ENCODE data around the gene OR1D5. TPM values are rescaled to one million over a fixed set of nuclear protein-coding genes. Genes with fewer than 3 reads are reported as not detected.
"Not testable (repeated sequence)": the region's sequence is repeated elsewhere in the genome, so short reads cannot be mapped to it uniquely, and the experiment has no call there.

Gene OR1D5
- total RNA-seq = not detected
- polyA plus RNA-seq (ENCODE audit: insufficient read length in 2 of 2) = not detected
- long read RNA-seq, donor 1 = 0 reads
- long read RNA-seq, donor 2 = 0 reads
- long read RNA-seq, donor 3 = 0 reads
- long read RNA-seq, donor 4 = 0 reads

- no CpG with 5 or more reads among the region's 2 CpGs for WGBS (ENCODE audit: insufficient coverage)
- H3K4me3 ChIP-seq (ENCODE audit: low read depth, low read length); H3K27ac ChIP-seq (ENCODE audit: low read depth, low read length); H3K36me3 ChIP-seq (ENCODE audit: control insufficient read depth, insufficient read depth, low read length); H3K27me3 ChIP-seq (ENCODE audit: control insufficient read depth, insufficient read depth, low read length); H3K9me3 ChIP-seq (ENCODE audit: control insufficient read depth, insufficient read depth, low read length); H3K4me1 ChIP-seq (ENCODE audit: control insufficient read depth, insufficient read depth, low read length); DNase-seq (ENCODE audit: low read depth in 4 of 6, low spot score in 6 of 6): not testable (repeated sequence)
Observed at GRCh38 chr17:3063507-3063906, at the start of gene OR1D5. TSS of gene OR1D5 (minus strand) at chr17:3063607. CDS start at chr17:3063607, 0 bp downstream.

GRCh38 chr17:3104322-3104721 lies 40.9 kb upstream of the OR1D5 start, which contains the start of gene OR1D2:
TSS of gene OR1D2 (minus strand) at chr17:3104422. CDS start at chr17:3092996, 11,426 bp downstream.
- WGBS (ENCODE audit: insufficient coverage) = 30% methylated on average over 1 of the region's 3 CpGs
- DNase-seq (ENCODE audit: low read depth in 4 of 6, low spot score in 6 of 6) = no peak
- Histone ChIP-seq H3K27me3 (ENCODE audit: control insufficient read depth, insufficient read depth, low read length) (no peaks in the 10 kb centered on the region), H3K36me3 (ENCODE audit: control insufficient read depth, insufficient read depth, low read length) (no peaks in the 10 kb centered on the region), H3K27ac (ENCODE audit: low read depth, low read length) (no peak within 1 kb of the TSS), H3K4me1 (ENCODE audit: control insufficient read depth, insufficient read depth, low read length) (no peaks in the 10 kb centered on the region), H3K9me3 (ENCODE audit: control insufficient read depth, insufficient read depth, low read length) (no peaks in the 10 kb centered on the region), H3K4me3 (ENCODE audit: low read depth, low read length) (no peak within 1 kb of the TSS)

GRCh38 chr17:3073850-3074249 lies 10.4 kb upstream of the OR1D5 start:
- not testable (repeated sequence) for H3K27me3 ChIP-seq (ENCODE audit: control insufficient read depth, insufficient read depth, low read length)

GRCh38 chr17:3065192-3065591 lies 1.8 kb upstream of the OR1D5 start:
- H3K4me1 ChIP-seq (ENCODE audit: control insufficient read depth, insufficient read depth, low read length); H3K4me3 ChIP-seq (ENCODE audit: low read depth, low read length); H3K27ac ChIP-seq (ENCODE audit: low read depth, low read length); H3K27me3 ChIP-seq (ENCODE audit: control insufficient read depth, insufficient read depth, low read length); H3K9me3 ChIP-seq (ENCODE audit: control insufficient read depth, insufficient read depth, low read length); H3K36me3 ChIP-seq (ENCODE audit: control insufficient read depth, insufficient read depth, low read length); DNase-seq (ENCODE audit: low read depth in 4 of 6, low spot score in 6 of 6): not testable (repeated sequence)
- WGBS (ENCODE audit: insufficient coverage) = no CpG with 5 or more reads among the region's 1 CpG

More at GRCh38 chr17:3073850-3074249, 10.4 kb upstream of the OR1D5 start:
- H3K27ac ChIP-seq (ENCODE audit: low read depth, low read length); H3K4me1 ChIP-seq (ENCODE audit: control insufficient read depth, insufficient read depth, low read length); H3K36me3 ChIP-seq (ENCODE audit: control insufficient read depth, insufficient read depth, low read length); H3K9me3 ChIP-seq (ENCODE audit: control insufficient read depth, insufficient read depth, low read length); DNase-seq (ENCODE audit: low read depth in 4 of 6, low spot score in 6 of 6); H3K4me3 ChIP-seq (ENCODE audit: low read depth, low read length): not testable (repeated sequence)
- WGBS (ENCODE audit: insufficient coverage) = no CpG with 5 or more reads among the region's 4 CpGs

GRCh38 chr17:3062824-3063377 lies 506 bp downstream of the OR1D5 start:
- 68% methylated on average over 2 of the region's 8 CpGs for WGBS (ENCODE audit: insufficient coverage)
- not testable (repeated sequence) for H3K27ac ChIP-seq (ENCODE audit: low read depth, low read length); DNase-seq (ENCODE audit: low read depth in 4 of 6, low spot score in 6 of 6); H3K9me3 ChIP-seq (ENCODE audit: control insufficient read depth, insufficient read depth, low read length); H3K4me3 ChIP-seq (ENCODE audit: low read depth, low read length); H3K27me3 ChIP-seq (ENCODE audit: control insufficient read depth, insufficient read depth, low read length); H3K36me3 ChIP-seq (ENCODE audit: control insufficient read depth, insufficient read depth, low read length); H3K4me1 ChIP-seq (ENCODE audit: control insufficient read depth, insufficient read depth, low read length)

- DNase-seq (ENCODE audit: low read depth in 4 of 6, low spot score in 6 of 6); H3K4me3 ChIP-seq (ENCODE audit: low read depth, low read length): not testable (repeated sequence)
- no CpG with 5 or more reads among the region's 2 CpGs for WGBS (ENCODE audit: insufficient coverage)
Observed at GRCh38 chr17:3054868-3055267, 8.5 kb downstream of the OR1D5 start.

GRCh38 chr17:3049705-3050295 lies 13.6 kb downstream of the OR1D5 start:
- no peak overlapping the region for H3K27ac ChIP-seq (ENCODE audit: low read depth, low read length)
- H3K27me3 ChIP-seq (ENCODE audit: control insufficient read depth, insufficient read depth, low read length) = no peaks in the 10 kb centered on the region
- H3K36me3 ChIP-seq (ENCODE audit: control insufficient read depth, insufficient read depth, low read length) = no peaks in the 10 kb centered on the region
- H3K9me3 ChIP-seq (ENCODE audit: control insufficient read depth, insufficient read depth, low read length) = no peaks in the 10 kb centered on the region
- WGBS (ENCODE audit: insufficient coverage) = 88% methylated on average over 5 of the region's 8 CpGs
- no peak for DNase-seq (ENCODE audit: low read depth in 4 of 6, low spot score in 6 of 6)
- H3K4me3 ChIP-seq (ENCODE audit: low read depth, low read length) = peak overlapping the region; percentile 88
- H3K4me1 ChIP-seq (ENCODE audit: control insufficient read depth, insufficient read depth, low read length) = peaks cover 10% of the 10 kb centered on the region

More at GRCh38 chr17:3054868-3055267, 8.5 kb downstream of the OR1D5 start:
- H3K36me3 ChIP-seq (ENCODE audit: control insufficient read depth, insufficient read depth, low read length); H3K27ac ChIP-seq (ENCODE audit: low read depth, low read length); H3K9me3 ChIP-seq (ENCODE audit: control insufficient read depth, insufficient read depth, low read length); H3K4me1 ChIP-seq (ENCODE audit: control insufficient read depth, insufficient read depth, low read length); H3K27me3 ChIP-seq (ENCODE audit: control insufficient read depth, insufficient read depth, low read length): not testable (repeated sequence)

- WGBS (ENCODE audit: insufficient coverage) = under 1% methylated on average over 50 of the region's 50 CpGs
- Histone ChIP-seq H3K27ac (ENCODE audit: low read depth, low read length) (peak overlapping the region; percentile 84), H3K4me3 (ENCODE audit: low read depth, low read length) (peak overlapping the region; percentile 88), H3K36me3 (ENCODE audit: control insufficient read depth, insufficient read depth, low read length) (no peaks in the 10 kb centered on the region), H3K4me1 (ENCODE audit: control insufficient read depth, insufficient read depth, low read length) (peaks cover 10% of the 10 kb centered on the region), H3K9me3 (ENCODE audit: control insufficient read depth, insufficient read depth, low read length) (peaks cover under 1% of the 10 kb centered on the region), H3K27me3 (ENCODE audit: control insufficient read depth, insufficient read depth, low read length) (no peaks in the 10 kb centered on the region)
- peak; percentile 88 to 99 (median 96) for DNase-seq (ENCODE audit: low read depth in 4 of 6, low spot score in 6 of 6)
Observed at GRCh38 chr17:3048727-3049471, 14.5 kb downstream of the OR1D5 start.

GRCh38 chr17:3046753-3047152 lies 16.7 kb downstream of the OR1D5 start:
- no peak for DNase-seq (ENCODE audit: low read depth in 4 of 6, low spot score in 6 of 6)
- Histone ChIP-seq H3K4me3 (ENCODE audit: low read depth, low read length) (no peak overlapping the region), H3K36me3 (ENCODE audit: control insufficient read depth, insufficient read depth, low read length) (no peaks in the 10 kb centered on the region), H3K4me1 (ENCODE audit: control insufficient read depth, insufficient read depth, low read length) (peaks cover 10% of the 10 kb centered on the region), H3K27ac (ENCODE audit: low read depth, low read length) (no peak overlapping the region), H3K27me3 (ENCODE audit: control insufficient read depth, insufficient read depth, low read length) (no peaks in the 10 kb centered on the region), H3K9me3 (ENCODE audit: control insufficient read depth, insufficient read depth, low read length) (peaks cover 4% of the 10 kb centered on the region)
- no CpG with 5 or more reads among the region's 3 CpGs for WGBS (ENCODE audit: insufficient coverage)

Measured in spinal cord (tissue), 10 donors.